Measurements from ENCODE around the gene TTL. TPM values are rescaled to one million over a fixed set of nuclear protein-coding genes. Genes with fewer than 3 reads are reported as not detected.

TTL gene
- total RNA-seq, 4 donors from 2014 or later, result 3.8 to 45.5 (median 26.4) TPM

DNA sequence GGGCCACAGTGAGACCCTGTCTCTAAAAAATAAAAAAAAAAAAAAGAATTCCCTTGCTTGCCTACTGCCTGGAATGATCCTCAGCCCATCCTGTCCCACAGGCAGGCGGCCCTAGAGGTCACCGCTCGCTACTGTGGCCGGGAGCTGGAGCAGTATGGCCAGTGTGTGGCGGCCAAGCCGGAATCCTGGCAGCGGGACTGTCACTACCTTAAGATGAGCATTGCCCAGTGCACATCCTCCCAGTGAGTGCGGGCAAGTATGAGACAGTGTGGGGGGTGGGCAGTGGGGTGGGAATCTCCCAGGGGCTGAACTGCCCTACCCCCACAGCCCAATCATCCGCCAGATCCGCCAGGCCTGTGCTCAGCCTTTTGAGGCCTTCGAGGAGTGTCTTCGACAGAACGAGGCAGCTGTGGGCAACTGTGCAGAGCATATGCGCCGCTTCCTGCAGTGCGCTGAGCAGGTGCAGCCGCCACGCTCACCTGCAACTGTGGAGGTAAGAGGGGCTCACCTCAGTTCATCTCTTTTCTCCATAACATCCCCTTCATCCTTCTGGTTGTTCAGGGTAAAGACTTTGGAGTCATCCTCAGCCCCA, 104.0 kb downstream of the TTL start:
- H3K27ac ChIP-seq, result no peak overlapping the region
- H3K4me1 ChIP-seq, result peaks cover 5 to 7% of the 10 kb centered on the region in 2 donors
- no peaks in the 10 kb centered on the region for H3K27me3 ChIP-seq
- intact Hi-C loops (cut with DNase I; ENCODE audit: low total_unique reads), result loop anchor here (10.0 kb wide), 1 partner anchor 101 kb away; the partner anchor contains the start of gene TTL
- no peaks in the 10 kb centered on the region for H3K9me3 ChIP-seq
- H3K4me3 ChIP-seq, result no peak overlapping the region
- TF ChIP-seq POLR2A (IDR thresholded peaks at IDR 0.05), result no peak
- TF ChIP-seq, protein P1, sequence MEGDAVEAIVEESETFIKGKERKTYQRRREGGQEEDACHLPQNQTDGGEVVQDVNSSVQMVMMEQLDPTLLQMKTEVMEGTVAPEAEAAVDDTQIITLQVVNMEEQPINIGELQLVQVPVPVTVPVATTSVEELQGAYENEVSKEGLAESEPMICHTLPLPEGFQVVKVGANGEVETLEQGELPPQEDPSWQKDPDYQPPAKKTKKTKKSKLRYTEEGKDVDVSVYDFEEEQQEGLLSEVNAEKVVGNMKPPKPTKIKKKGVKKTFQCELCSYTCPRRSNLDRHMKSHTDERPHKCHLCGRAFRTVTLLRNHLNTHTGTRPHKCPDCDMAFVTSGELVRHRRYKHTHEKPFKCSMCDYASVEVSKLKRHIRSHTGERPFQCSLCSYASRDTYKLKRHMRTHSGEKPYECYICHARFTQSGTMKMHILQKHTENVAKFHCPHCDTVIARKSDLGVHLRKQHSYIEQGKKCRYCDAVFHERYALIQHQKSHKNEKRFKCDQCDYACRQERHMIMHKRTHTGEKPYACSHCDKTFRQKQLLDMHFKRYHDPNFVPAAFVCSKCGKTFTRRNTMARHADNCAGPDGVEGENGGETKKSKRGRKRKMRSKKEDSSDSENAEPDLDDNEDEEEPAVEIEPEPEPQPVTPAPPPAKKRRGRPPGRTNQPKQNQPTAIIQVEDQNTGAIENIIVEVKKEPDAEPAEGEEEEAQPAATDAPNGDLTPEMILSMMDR (IDR thresholded peaks at IDR 0.05), result no peak
- no peak for DNase-seq
- H3K36me3 ChIP-seq, result no peaks in the 10 kb centered on the region

DNA sequence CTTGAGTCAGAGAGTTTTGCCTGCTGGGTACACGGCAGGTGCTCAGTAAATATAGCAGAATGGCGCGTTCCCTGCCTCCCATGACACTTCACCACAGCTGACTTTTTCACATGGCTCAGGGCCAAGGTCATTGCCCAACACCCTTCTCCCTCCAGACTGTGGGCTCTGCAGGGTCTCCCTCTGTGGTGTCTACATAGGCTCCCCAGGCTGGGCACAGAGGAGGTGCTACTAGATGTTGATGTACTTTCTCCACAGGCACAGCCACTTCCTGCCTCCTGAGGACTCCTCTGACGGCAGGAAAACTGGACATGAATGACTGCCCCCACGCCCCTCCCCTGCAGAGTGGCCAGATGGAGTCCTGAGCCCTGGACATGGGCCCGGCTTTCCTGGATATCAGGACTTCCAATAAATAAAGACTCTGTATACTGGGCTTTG, 106.7 kb downstream of the TTL start:
- H3K4me1 ChIP-seq, result peaks cover 0 to 5% of the 10 kb centered on the region in 2 donors
- H3K27ac ChIP-seq, result no peak overlapping the region
- DNase-seq, result no peak
- no peak for TF ChIP-seq POLR2A (IDR thresholded peaks at IDR 0.05)
- TF ChIP-seq, protein P1 (IDR thresholded peaks at IDR 0.05), result no peak
- H3K9me3 ChIP-seq, result no peaks in the 10 kb centered on the region
- no peak overlapping the region for H3K4me3 ChIP-seq
- intact Hi-C loops (cut with DNase I; ENCODE audit: low total_unique reads), result loop anchor here (10.0 kb wide), 1 partner anchor 104 kb away; the partner anchor contains the start of gene TTL
- no peaks in the 10 kb centered on the region for H3K27me3 ChIP-seq
- H3K36me3 ChIP-seq, result no peaks in the 10 kb centered on the region

Small RNAs within 50 kb of the gene (small RNA-seq; reads per million reads assigned to genes)
- gene RF00019, result not detected

Other genes with a start within 250 kb of the TTL start
- gene ZC3H8, start 227.1 kb upstream of the TTL start, total RNA-seq, result 10 to 100 TPM in 2 of 4 donors, 1 to 10 TPM in 2; 1.8 to 42.0 (median 10.2) TPM
- 10 to 100 TPM in 3 of 4 donors, 1 to 10 TPM in 1; 4.9 to 41.0 (median 12.8) TPM for gene ZC3H6, start 206.6 kb upstream of the TTL start, total RNA-seq
- gene RGPD8, start 48.5 kb upstream of the TTL start, total RNA-seq, result 10 to 100 TPM in 3 of 4 donors, 1 to 10 TPM in 1; 5.3 to 39.8 (median 25.1) TPM
- 10 to 100 TPM in 3 of 4 donors, 1 to 10 TPM in 1; 6.8 to 41.4 (median 17.8) TPM for gene POLR1B, start 60.3 kb downstream of the TTL start, total RNA-seq
- 10 to 100 TPM in 1 of 4 donors, 1 to 10 TPM in 2, not detected in 1; 6.5 to 22.6 (median 8.4) TPM for gene CHCHD5, start 102.5 kb downstream of the TTL start, total RNA-seq
- 10 to 100 TPM; 11.5 to 30.6 (median 24.4) TPM for gene SLC20A1, start 163.8 kb downstream of the TTL start, total RNA-seq
- not detected for gene NT5DC4, start 238.9 kb downstream of the TTL start, total RNA-seq

Data from uterus (tissue), 4 donors.